Measurements from ENCODE around the gene PFKL. TPM values are rescaled to one million over a fixed set of nuclear protein-coding genes. Genes with fewer than 3 reads are reported as not detected.

Gene PFKL
- total RNA-seq, 1 experiment from 2014 or later, result 134 TPM

- TF ChIP-seq NFATC4 (CRISPR knock-in tag; IDR thresholded peaks at IDR 0.05) (no peak), ZNF263 (CRISPR knock-in tag; IDR thresholded peaks at IDR 0.05; ENCODE audit: low read depth) (no peak)
Observed at GRCh38 chr21:44292812-44293195, 7.0 kb upstream of the PFKL start (continued).

DNA sequence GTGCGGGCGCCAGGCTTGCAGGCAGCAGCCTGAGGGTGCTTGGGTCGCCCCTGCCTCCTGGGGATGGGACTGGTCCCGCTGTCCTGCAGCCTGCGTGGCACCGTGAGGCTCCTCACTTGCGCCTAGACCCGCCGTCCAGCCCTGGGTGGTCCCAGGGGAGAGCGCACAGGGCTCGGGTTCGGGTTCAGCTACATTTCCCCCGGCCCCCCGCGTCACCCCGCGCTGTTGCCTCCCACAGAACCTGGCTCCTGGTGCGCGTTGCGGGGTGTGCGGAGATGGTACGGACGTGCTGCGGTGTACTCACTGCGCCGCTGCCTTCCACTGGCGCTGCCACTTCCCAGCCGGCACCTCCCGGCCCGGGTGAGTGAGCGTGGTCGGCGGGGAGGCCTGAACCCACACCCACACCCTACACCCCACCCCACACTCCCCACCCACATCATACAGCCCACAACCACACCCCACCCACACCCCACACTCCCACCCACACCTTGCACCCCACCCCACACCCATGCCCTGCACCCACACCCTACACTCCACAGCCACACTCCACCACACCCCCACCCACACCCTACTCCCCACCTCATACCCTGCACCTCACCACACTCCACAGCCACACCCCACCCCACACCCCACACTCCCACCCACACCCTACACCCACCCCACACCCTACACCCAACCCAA, 6.2 kb upstream of the PFKL start:
- H3K36me3 Mint-ChIP-seq, result no peaks in the 10 kb centered on the region
- DNase-seq (ENCODE audit: low spot score), result no peak
- POLR2A ChIA-PET, result no interaction called here
- H3K4me3 Mint-ChIP-seq, result no peak overlapping the region
- no peak overlapping the region for H3K27ac Mint-ChIP-seq
- peaks cover 6% of the 10 kb centered on the region for H3K27me3 Mint-ChIP-seq (ENCODE audit: low read depth)
- ATAC-seq, result no peak
- H3K4me1 Mint-ChIP-seq, result no peaks in the 10 kb centered on the region
- H3K9me3 Mint-ChIP-seq, result no peaks in the 10 kb centered on the region
- TF ChIP-seq GABPB1 (CRISPR knock-in tag; IDR thresholded peaks at IDR 0.05) (no peak), NR3C1 (CRISPR knock-in tag; conservative IDR thresholded peaks at IDR 0.05; ENCODE audit: low read depth) (no peak), RELA (CRISPR knock-in tag; IDR thresholded peaks at IDR 0.05; ENCODE audit: borderline replicate concordance) (no peak), ZNF671 (CRISPR knock-in tag; IDR thresholded peaks at IDR 0.05) (no peak), NR1H2 (CRISPR knock-in tag; IDR thresholded peaks at IDR 0.05) (no peak), TP53 (CRISPR knock-in tag; IDR thresholded peaks at IDR 0.05) (no peak), ZNF425 (CRISPR knock-in tag; conservative IDR thresholded peaks at IDR 0.05) (no peak), ZNF416 (CRISPR knock-in tag; IDR thresholded peaks at IDR 0.05) (no peak), TEAD1 (CRISPR knock-in tag; IDR thresholded peaks at IDR 0.05) (no peak), ATF2 (CRISPR knock-in tag; IDR thresholded peaks at IDR 0.05; ENCODE audit: borderline replicate concordance, low read depth) (no peak), CBFB (CRISPR knock-in tag; IDR thresholded peaks at IDR 0.05; ENCODE audit: low read depth) (no peak), ZNF138 (CRISPR knock-in tag; conservative IDR thresholded peaks at IDR 0.05) (no peak), E2F1 (CRISPR knock-in tag; IDR thresholded peaks at IDR 0.05) (no peak), JUN (CRISPR knock-in tag; IDR thresholded peaks at IDR 0.05) (no peak), NR2C2 (CRISPR knock-in tag; IDR thresholded peaks at IDR 0.05) (no peak)
- TF ChIP-seq, protein P1, sequence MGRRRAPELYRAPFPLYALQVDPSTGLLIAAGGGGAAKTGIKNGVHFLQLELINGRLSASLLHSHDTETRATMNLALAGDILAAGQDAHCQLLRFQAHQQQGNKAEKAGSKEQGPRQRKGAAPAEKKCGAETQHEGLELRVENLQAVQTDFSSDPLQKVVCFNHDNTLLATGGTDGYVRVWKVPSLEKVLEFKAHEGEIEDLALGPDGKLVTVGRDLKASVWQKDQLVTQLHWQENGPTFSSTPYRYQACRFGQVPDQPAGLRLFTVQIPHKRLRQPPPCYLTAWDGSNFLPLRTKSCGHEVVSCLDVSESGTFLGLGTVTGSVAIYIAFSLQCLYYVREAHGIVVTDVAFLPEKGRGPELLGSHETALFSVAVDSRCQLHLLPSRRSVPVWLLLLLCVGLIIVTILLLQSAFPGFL (CRISPR knock-in tag; IDR thresholded peaks at IDR 0.05; ENCODE audit: borderline replicate concordance), result no peak
- TF ChIP-seq, protein P2, sequence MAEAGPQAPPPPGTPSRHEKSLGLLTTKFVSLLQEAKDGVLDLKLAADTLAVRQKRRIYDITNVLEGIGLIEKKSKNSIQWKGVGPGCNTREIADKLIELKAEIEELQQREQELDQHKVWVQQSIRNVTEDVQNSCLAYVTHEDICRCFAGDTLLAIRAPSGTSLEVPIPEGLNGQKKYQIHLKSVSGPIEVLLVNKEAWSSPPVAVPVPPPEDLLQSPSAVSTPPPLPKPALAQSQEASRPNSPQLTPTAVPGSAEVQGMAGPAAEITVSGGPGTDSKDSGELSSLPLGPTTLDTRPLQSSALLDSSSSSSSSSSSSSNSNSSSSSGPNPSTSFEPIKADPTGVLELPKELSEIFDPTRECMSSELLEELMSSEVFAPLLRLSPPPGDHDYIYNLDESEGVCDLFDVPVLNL (CRISPR knock-in tag; IDR thresholded peaks at IDR 0.05; ENCODE audit: borderline replicate concordance, low read depth), result no peak
- TF ChIP-seq, protein P3, sequence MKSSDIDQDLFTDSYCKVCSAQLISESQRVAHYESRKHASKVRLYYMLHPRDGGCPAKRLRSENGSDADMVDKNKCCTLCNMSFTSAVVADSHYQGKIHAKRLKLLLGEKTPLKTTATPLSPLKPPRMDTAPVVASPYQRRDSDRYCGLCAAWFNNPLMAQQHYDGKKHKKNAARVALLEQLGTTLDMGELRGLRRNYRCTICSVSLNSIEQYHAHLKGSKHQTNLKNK (CRISPR knock-in tag; IDR thresholded peaks at IDR 0.05), result no peak
- TF ChIP-seq, protein P4, sequence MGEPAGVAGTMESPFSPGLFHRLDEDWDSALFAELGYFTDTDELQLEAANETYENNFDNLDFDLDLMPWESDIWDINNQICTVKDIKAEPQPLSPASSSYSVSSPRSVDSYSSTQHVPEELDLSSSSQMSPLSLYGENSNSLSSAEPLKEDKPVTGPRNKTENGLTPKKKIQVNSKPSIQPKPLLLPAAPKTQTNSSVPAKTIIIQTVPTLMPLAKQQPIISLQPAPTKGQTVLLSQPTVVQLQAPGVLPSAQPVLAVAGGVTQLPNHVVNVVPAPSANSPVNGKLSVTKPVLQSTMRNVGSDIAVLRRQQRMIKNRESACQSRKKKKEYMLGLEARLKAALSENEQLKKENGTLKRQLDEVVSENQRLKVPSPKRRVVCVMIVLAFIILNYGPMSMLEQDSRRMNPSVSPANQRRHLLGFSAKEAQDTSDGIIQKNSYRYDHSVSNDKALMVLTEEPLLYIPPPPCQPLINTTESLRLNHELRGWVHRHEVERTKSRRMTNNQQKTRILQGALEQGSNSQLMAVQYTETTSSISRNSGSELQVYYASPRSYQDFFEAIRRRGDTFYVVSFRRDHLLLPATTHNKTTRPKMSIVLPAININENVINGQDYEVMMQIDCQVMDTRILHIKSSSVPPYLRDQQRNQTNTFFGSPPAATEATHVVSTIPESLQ (CRISPR knock-in tag; IDR thresholded peaks at IDR 0.05), result no peak
- CTCF ChIA-PET, result no interaction called here

Data from WTC11 (cell line).